NOMO-1 treated with dmso at 0.1 percent for 144 hours (cell line): ENCODE measurements around the gene CALN1.
"Not testable (repeated sequence)": the region's sequence is repeated elsewhere in the genome, so short reads cannot be mapped to it uniquely, and the experiment has no call there.

Experiments used
- DNase-seq: peaks from one replicate; lab custom pipeline; 2025; ENCODE audit not compliant: unreplicated experiment; lab: John Stamatoyannopoulos, UW

CALN1 gene

DNA sequence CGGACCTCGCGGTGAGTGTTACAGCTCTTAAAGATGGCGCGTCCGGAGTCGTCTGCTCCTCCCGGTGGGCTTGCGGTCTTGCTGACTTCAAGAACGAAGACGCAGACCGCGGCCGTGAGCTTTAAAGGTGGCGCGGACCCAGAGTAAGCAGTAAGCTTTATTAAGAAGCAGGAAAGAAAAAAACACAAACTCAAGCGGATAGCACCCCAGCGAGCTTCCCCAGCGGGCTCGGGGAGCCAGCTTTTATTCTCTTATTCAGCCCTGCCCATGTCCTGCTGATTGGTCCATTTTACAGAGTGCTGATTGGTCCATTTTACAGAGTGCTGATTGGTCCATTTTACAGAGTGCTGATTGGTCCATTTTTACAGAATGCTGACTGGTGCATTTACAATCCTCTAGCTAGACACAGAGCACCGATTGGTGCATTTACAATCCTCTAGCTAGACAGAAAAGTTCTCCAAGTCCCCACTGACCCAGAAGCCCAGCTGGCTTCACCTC, at the start of gene CALN1:
Gene CALN1, minus strand, starts transcription at position 218 of the 498 bp plus-strand sequence.
- DNase-seq, result not testable (repeated sequence)

GRCh38 chr7:72453471-72453870, 41.3 kb upstream of the CALN1 start:
- no peak for DNase-seq

DNA sequence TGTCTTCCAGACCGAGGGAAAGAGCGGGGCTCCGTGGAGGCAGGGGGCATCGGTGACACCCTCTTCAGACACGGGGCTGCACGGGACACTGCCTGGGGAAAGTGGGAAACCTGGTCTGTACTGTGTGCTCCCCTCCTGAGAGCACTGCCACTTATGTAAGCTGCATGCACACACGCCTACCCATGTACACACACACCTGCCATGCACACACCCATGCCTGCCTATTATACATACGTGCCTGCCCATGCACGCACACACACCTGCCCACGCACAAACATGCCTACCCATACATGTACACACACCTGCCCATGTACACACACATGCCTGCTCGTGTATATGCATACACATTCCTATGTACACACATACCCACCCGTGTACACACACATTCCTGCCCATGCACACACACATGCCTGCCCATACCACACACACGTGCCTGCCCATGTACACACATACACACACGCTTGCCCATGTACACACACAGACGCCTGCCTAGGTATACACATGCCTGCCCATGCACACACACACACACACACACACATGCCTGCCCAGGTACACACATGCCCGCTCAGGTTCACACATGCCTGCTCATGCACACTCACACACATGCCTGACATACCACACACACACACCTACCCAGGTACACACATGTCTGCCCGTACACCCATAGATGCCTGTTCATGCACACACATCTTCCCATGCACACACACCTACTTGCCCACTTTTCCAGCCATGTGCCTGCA, 35.5 kb upstream of the CALN1 start:
- DNase-seq, result no peak

DNA sequence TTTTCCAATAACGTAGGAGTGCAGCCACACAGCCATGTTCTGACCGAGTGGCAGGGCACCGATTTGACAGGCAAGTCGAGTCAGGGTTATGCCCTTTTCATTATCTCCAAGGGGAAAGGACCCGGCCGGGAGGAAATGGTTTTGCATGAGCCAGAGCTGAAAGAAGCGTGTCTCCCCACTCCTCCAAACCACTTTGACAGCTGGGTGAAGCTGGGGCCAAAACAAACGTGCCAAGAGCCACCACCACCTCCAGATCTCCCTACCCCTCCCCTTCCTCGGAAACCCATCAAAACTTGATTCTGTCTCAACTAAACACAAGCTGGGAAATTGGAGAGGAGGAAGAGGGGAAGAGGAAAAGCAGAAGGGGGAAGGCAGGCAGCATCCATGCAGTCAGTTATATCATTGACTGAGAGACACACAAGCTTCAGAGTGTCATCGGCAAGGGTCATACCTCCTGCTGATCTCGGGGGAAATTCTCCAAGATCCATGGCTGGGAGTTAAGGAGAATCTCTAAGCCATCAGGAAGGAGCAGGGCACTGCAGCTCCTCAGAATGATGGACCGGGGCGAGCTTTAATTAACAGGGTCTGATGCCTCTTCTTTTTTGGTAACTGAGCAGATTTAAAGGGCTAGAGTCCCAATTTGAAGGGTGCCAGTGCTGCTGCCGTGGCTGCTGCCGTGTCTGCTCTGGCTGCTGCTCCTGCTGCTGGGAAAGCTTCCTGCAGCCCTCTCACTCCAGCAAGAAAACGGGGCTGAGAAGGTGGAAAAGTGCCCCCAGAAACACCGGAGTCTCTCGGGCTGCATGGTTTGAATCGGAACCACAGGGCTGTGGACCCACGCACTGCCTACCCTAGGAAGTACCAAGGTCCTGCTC, 34.7 kb upstream of the CALN1 start:
- DNase-seq, result no peak

DNA sequence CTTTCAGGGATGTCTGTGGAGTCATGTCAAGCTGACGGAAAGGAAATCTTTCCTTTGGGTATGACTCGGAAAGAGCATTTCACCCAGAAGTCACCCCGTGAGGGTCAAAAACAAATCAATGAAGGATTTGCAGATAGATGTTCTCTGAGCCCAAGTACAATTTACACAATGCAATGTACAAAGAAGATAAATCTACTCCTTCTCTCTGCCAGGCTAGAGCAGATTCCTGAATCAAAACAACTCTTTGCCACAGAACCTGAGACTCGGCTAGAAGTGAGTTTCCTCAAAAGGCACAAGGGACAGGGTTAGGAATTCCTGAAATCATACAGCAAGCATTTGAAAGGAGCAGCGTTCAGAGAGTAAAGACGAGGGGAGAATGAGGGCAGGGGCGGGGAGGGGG, 34.0 kb upstream of the CALN1 start:
- DNase-seq, result no peak

GRCh38 chr7:72445580-72445979, 33.4 kb upstream of the CALN1 start:
- no peak for DNase-seq

DNA sequence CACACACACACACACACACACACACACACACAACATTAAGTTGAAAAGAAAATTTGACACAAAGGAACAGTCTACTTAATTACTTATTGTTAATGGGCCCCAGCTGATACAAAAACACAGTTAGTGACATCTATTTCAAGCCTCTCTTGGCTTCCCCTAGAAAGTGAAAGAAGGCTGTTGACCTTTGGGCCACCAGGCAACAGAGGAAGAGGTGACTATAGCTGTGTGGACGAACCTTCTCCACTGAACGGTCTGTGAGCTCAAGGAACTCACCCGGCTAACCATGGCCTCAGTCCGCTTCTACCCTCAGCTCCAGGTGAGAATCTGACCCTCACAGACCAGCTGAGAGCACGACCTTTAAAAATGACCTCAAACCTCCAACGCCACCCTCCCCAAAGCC, 32.9 kb upstream of the CALN1 start:
- DNase-seq, result no peak

DNA sequence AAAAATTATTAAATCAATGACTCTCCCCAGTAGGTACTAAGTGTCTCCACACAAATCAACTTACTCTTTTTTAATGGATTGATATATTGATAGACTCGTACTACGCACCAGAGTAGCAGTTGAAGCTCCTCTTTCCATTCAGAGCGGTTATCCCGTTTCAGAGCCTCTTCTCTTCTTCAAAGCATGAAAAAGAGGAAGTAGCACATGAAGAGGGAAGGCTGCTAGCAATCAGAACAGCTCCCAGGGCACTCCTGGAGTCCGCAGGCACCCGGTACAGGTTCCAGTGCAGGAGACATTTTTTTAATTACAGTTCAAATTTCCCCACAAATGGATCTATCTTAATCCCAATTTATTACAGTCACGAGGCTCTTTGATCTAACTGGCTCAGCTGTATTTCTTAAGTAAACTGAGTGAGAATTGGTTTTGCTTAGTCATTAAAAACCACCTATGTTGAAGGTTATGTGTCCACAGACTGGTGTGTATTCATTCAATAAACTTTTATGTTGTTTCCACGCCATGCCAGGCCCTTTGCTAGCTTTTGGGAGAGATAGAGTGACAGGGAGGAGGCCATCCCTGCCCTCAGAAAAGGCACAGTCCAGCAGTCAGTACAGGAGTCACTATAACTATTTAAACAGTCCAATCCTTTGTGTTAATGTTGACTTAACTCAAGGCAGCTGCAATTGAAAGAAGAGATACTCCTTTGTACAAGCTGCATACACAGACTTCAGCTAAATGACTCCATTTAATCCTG, 32.1 kb upstream of the CALN1 start:
- peak; percentile 70 for DNase-seq

DNA sequence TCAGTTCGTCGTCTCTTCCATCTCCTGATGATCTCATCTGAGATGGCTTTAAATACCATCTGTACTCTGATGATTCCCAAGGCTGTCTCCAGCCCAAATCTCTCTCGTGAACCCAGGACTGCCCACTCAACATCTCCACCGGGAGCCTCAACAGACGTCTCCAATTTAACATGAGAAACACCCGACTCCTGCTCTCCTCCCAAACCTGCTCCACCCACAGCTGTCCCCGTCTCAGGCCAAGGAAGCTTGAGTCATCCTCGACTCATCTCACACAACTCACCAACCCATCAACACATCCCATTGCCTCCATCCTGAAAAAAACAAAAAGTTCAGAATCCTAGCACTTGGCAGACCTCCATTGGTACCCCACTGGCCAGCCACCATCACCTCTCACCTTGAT, 29.7 kb upstream of the CALN1 start:
- DNase-seq, result no peak

DNA sequence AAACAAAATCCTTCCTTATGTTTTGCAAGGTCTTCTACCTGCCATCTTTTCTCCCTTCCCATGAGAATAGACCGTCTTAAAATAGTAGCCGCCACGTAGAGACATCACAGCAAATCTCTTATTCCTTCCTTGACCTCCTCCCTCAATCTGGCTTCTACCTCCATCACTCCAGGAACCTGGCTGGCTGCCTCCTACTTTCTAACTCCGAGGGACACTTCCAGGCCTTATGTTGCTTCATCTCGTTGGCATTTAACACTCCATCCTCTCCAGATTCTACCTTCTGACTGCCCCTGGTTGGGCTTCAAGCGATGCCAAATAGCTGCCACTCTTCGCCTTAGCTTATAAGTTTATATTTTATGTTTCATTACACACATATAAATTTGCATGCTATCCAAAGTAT, 26.4 kb upstream of the CALN1 start:
- no peak for DNase-seq

GRCh38 chr7:72437610-72438009, 25.5 kb upstream of the CALN1 start:
- DNase-seq, result no peak

DNA sequence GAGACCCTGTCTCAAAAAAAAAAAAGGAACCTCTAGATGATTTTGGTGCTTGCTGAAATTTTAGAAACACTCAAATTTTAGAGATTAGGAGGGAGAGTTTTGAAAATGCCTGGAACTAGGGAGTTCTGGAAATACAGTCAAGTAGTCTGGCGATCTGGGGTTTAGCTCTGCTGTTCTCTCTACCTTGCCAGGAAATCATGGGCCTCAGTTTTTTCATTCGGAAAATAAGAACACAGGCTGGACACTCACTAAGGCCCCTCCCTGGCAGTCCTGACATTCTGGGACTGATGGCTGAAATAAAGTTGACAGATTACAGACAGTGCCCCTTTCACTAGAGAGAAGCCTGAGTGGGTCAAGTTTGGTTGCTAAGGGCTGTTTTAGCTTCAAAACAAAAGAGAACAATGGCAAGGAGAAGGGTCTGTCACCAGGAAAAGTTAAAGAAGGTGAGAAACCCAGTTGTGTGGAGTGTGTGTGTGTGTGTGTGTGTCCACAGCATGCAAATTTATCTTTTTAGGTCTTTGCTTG, 25.0 kb upstream of the CALN1 start:
- no peak for DNase-seq

DNA sequence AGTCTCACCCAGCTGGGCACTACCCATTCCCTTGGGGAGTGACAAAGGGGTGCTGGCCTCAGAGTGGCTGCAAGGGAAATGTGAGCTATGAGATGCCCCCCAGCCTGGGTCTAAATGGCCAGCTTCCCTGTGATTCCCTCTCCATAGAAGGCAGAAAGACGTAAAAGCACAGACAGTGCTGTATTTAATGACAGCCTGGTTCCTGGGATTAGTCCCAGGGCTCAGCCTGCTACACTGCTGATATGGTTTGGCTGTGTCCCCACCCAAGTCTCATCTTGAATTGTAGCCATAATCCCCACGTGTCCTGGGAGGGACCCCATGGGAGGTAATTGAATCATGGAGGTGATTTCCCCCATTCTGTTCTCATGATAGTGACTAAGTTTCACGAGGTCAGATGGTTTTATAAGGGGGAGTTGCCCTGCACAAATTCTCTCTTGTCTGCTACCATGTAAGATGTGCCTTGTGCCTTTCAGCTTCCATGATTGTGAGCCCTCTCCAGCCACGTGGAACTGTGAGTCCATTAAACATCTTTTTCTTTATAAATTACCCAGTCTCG, 23.9 kb upstream of the CALN1 start:
- no peak for DNase-seq

GRCh38 chr7:72435366-72435765, 23.2 kb upstream of the CALN1 start:
- DNase-seq, result no peak

DNA sequence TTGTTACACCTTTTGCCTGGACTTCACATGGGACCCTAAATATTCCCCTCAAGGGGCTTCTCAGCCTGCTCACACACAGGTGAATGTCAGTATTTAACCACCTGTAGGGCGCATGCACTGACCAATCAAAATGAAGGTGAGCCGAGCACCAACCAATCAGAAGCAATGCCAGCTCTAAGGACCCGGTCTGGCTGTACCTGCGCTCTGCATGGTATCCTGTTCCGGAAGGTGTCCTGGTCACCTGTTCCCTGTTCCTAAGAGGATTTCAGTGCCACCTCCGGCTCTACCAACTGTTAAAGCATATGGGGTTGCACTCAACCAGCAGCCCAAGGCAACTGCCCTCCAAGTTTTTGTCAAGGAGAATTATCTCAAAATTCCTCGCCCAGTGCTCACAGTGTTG, 18.4 kb upstream of the CALN1 start:
- no peak for DNase-seq

DNA sequence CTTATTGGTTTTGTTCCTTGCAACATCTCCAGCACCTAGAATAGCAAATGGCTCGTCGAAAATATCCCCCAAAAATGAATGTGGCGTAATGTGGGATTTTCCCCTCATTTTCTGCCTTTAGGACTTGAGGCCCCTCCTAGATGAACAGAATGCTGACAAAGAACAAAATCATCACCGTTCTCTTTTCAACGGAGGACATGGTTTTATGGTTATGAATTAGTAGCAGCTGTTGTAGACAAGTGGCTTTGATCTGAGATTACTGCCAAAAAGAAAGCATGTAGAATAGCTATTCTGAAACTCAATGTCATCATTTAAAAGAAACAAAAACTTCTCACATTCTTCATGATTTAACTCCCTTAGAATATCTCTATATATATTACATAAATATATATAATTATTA, 17.2 kb upstream of the CALN1 start:
- no peak for DNase-seq

DNA sequence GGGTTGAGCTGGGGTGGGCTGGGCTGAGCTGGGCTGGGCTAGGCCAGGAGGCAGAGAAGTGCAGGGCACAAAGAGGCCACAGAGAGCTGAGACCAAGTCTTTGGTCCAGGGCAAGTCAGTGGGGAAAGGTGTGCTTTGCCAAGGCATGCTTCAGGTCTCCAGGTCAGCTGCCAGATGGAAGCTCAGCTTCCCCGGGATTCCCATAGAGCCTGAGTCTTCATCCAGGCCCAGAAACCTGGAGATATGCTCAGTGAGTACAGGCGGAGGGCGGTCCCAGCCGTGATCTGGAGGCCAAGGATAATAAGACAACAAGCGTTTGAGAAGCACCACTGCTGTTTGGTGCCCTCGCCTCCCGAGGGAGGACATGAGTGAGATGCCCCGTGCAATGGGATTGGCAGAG, 4.7 kb upstream of the CALN1 start:
- no peak for DNase-seq

DNA sequence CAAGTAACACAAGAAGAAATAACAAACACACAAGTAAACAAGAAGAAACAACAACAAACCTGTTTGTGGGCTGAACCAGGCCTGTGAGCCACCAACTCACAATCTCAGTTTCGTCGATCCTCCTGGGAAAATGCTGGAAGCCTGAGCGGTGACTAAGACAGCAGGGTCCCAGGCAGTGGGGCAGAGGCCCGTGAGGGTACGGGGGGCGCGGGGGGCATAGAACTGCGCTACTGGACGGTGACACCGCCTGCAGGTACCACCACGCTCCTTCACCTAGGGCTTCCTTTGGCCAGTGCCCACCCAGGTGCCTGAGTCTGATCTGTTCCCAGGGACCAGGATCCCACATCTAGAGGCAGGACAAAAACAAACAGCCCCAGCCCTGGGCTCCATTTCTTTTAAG, 3.4 kb upstream of the CALN1 start:
- DNase-seq, result no peak

- no peak for DNase-seq
These were observed 1.7 kb upstream of the CALN1 start for GRCh38 chr7:72413886-72414285.

DNA sequence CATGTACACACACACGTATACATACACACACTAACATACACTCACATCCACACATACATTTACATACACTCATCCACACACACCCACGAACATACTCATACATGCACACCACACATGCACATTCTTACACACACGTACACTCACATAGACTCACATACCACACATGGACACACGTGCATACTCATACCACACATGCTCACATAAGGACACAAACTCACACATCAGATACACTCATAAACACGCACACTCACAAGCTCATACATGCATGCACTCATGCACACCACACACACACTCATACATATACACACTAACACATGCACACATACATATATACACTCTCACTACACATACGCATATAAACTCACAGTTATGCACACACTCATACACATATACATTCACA, 1.2 kb upstream of the CALN1 start:
- no peak for DNase-seq

DNA sequence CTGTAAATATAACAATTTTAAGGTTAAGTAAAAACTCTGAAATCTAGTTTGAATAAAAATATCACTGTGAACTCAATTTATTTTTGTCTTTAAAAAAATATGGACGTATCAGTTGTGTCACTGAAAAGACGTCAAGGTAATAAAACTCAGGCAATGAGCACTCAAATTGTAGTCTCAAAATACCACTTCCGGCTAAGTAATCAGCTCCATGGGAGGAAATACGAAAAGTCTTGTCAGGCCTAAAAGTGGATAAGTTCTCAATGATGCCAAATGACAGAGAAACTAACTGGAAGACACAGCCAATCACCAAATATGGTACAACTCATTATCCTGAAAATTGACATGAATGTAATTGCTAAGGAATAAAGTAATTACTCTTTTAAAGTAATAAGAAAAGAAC, 719 bp downstream of the CALN1 start:
- no peak for DNase-seq
